GM19467 (cell line): ENCODE data around the gene LAMB1.
"Not testable (repeated sequence)": the region's sequence is repeated elsewhere in the genome, so short reads cannot be mapped to it uniquely, and the experiment has no call there.

ENCODE experiments used
- ATAC-seq: cut with Tn5 transposase; IDR thresholded peaks from one replicate; pipeline ENCODE4 v1.9.1; 2021; ENCODE audit warnings: mild to moderate bottlenecking, moderate library complexity; ENCODE audit not compliant: unreplicated experiment

LAMB1 gene

GRCh38 chr7:107973861-107974260, 29.1 kb downstream of the LAMB1 start:
- ATAC-seq: no peak

- ATAC-seq: no peak
These were observed 30.0 kb downstream of the LAMB1 start for GRCh38 chr7:107972941-107973376.

- ATAC-seq: no peak
These were observed 30.9 kb downstream of the LAMB1 start for GRCh38 chr7:107972075-107972482.

GRCh38 chr7:107971613-107972012, 31.3 kb downstream of the LAMB1 start:
- no peak for ATAC-seq

GRCh38 chr7:107971100-107971499, 31.9 kb downstream of the LAMB1 start:
- no peak for ATAC-seq

DNA sequence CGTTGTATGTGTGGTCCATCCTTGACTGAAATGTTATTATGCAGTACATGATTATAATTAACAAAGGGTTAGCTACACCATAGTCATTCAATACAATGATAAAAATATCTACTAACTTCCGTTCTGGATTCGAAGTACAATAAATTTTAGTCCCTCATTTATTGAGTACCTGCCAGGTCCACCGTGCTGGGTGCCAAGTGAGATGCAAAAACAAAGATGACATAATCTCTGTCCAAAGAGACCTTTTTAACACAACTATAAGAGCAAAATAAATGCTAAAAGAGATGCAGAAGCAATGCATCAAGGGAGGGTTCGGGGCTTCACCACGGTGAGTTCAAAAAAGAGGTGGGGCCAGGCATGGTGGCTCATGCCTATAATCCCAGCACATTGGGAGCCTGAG, 33.1 kb downstream of the LAMB1 start:
- no peak for ATAC-seq

- ATAC-seq: no peak
These were observed 34.5 kb downstream of the LAMB1 start for GRCh38 chr7:107968449-107968848.

- ATAC-seq: no peak
These were observed 35.5 kb downstream of the LAMB1 start for GRCh38 chr7:107967420-107967819.

DNA sequence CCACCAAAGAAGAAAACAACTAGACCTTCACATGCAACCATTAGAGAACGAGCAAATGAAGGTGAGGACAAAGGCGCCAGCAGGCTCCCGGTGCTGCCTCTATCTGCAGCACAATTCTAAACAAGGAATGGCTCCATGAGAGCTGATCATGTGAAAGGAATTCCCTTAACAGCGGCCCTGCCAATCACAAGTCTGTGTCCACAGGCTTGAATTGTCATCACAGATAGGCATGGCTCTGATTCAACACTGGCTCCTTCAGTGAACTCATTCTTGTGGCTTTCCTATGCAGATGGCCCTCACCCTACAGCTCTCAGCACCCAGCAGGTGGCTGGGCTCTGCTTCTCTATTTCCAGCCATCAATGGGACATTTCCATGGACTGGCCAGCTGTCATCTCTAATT, 36.2 kb downstream of the LAMB1 start:
- ATAC-seq: no peak

GRCh38 chr7:107964510-107964909, 38.5 kb downstream of the LAMB1 start:
- no peak for ATAC-seq

DNA sequence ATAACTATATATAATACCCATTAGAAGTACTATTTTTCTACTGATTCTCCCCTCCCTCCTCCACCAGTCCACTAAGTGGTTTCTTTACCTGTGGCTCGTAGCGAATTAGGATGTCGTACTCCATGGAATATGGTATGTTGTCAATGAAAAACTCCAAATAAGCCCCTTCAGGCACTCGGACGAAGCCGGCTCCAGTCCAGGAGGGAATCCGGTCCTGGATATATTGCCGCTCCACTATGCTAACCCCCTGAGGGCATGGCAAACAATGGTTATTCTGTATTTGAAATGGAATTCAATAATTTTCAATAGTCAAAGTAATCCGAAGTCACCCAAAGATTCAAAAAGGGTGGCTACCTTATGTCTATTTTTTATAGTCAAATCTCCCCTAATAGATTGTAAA, 40.1 kb downstream of the LAMB1 start:
- ATAC-seq: no peak

DNA sequence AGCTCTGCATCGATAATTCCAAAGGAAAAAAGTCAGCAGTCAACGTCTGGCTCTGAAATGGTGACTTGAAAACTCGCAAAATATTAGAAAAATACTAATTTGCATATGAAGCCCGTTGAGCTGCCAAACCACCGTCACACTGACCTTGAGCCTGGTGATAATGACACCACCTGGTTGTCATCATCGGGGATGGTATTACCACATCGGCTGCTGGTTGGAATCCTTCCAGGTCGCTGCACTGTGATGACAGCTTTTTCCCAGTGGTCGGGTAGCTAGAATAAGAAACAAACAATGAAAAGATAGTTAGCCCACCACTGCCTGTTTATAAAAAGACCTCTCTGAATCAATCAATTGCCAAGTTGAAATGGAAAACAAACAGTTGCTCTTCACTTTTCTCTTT, 41.6 kb downstream of the LAMB1 start:
- ATAC-seq: no peak

- ATAC-seq: no peak
These were observed 42.7 kb downstream of the LAMB1 start for GRCh38 chr7:107960272-107960671.

GRCh38 chr7:107959527-107959898, 43.4 kb downstream of the LAMB1 start:
- no peak for ATAC-seq

DNA sequence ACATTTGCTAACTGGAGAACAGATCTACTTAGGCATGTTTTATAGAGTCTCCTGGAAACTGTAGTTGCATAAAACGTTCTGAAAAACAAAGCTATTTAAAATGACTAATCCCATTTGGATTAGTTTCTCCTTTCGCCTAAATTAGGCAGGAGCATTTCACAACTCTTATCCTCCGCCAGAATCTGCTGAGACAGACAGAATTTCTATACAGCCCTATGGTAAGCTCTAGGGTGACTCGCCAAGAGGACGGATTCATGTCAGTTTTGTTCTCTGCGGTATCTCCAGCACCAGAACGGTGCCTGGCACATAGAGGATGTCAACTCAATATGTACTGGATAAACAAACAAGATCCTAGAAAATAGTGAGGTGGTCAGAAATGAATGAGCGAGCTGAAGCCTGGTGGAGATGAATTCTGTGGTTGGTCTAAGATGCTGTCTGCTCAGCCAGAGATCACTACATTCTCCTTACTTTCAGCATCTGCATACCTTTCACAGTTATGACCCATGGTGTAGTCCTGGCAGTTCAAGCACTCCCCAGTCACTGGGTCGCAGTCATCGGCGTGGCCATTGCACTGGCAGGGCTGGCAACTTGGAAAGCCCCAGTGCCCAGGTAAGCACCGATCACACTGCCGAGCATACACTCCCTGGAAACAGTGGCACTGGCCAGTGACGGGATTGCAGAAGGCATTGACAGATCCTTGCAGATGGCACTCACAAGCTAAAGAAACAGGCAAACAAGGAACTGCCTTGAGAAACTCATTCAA, 44.0 kb downstream of the LAMB1 start:
- ATAC-seq: no peak

DNA sequence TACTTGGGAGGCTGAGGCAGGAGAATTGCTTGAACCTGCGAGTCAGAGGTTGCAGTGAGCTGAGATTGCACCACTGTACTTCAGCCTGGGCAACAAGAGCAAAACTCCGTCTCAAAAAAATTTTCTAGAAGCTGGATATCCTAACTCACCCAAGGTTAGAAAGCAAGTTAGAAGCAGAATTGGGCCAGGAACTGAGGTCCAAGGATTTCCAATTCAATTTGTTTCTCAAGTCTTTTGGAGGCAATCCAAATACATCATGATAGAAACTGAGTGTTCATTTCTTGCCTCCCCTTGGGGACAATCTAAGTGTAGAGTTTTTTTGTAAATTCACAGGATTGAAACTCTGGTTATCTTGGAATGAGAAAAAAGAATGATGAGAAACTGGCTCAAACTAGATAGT, 45.5 kb downstream of the LAMB1 start:
- no peak for ATAC-seq

GRCh38 chr7:107956950-107957349, 46.0 kb downstream of the LAMB1 start:
- not testable (repeated sequence) for ATAC-seq

DNA sequence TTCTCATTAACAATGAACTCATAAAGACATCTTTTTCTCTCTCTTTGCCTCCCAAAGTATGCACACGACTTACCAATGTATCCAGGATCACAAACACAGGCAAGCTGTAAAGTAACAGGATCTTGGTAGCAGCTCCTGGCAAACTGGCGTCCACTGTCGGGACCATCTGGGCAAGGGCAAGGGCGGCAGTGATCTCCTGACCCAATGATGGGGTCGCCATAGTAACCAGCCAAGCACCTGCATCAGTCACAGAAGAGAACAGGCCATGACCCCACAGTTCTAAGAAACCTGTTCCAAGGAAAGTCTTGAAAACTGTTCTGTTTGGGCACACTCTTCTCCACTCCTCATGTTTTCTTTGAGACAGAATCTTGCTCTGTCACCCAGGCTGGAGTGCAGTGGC, 47.6 kb downstream of the LAMB1 start:
- no peak for ATAC-seq

- no peak for ATAC-seq
These were observed 49.0 kb downstream of the LAMB1 start for GRCh38 chr7:107953924-107954303.

DNA sequence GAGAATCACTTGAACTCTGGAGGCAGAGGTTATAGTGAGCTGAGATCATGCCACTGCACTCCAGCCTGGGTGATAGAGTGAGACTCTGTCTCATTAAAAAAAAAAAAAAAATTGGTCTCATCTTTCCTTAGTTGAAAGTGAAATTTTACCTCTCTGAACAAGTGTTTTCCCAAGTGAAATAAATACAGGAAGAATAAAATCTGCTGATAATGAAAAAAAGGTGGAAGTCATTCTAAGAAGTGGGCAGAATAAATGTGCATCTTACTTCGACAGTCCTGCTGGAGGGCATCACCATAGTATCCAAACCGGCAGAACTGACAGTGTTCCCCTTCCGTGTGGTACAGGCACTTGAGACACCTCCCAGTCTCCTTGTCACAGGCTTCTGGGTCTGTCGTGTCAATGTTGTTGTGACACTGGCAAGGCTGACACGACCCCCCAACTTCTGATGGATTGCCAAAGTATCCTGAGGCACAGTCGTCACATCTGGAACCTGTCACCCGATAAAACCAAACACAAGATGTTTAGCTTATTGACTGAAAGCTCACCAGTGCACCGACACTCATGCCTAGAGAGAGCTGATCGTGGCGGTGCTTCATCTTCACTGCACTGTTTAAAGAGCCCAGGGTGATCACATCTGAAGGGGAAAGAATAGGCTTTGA, 49.6 kb downstream of the LAMB1 start:
- no peak for ATAC-seq

- ATAC-seq: no peak
These were observed 51.1 kb downstream of the LAMB1 start for GRCh38 chr7:107951896-107952295.

DNA sequence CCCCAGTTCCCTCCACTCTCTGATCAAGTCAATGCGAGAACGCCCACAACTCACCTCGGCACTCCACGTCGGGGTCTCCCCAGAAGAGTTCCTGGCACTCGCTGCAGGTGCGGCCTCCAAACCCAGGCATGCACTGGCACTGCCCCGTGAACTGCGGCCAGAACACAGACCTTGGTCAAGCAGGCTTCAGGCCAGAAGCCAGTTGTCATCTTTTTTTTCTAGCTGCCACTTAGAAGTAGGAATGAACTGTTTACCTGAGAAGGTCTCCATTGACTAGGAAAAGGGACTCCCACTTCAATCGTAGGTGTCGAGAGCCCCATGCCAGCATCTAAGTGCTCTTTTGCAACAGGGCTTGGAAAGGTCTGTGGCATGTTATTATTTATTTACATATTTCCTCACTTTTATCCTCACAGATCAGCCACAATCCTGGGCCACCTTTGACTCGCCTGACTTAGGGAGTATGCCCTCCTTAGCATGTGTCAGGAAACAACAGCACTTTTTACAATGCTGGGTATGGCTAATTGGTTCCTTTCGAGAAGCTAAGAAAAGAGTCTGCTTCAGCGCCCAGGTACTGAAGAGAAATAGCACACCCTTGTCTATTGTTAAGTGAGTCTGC, 51.7 kb downstream of the LAMB1 start:
- no peak for ATAC-seq
